Stimulated activated CD4-positive, alpha-beta T cell treated with anti-CD3 and anti-CD28 coated beads, Interleukin-12 subunit alpha, Interleukin-12 subunit beta, amount 100 ng/mL, for 48 hours (primary cell): Measurements from ENCODE around the gene CDH4.

Experiments used
- DNase-seq, 3 donors: peaks; one replicate each; pipeline ENCODE4 v3.0.0-alpha.2; 2020; ENCODE audit warnings: low read depth in 2 of 3, low spot score in 1 of 3

The CDH4 gene

GRCh38 chr20:61620174-61620573 is 368.1 kb downstream of the CDH4 start:
- no peak for DNase-seq

- no peak for DNase-seq
These were observed 369.1 kb downstream of the CDH4 start for GRCh38 chr20:61621035-61621730.

GRCh38 chr20:61621852-61622251 is 369.8 kb downstream of the CDH4 start:
- DNase-seq, result no peak

- no peak for DNase-seq
These were observed 371.4 kb downstream of the CDH4 start for GRCh38 chr20:61623451-61623850.

GRCh38 chr20:61625246-61625645 is 373.2 kb downstream of the CDH4 start:
- DNase-seq, result no peak

- DNase-seq, result no peak
These were observed 374.4 kb downstream of the CDH4 start for GRCh38 chr20:61626412-61626811.

- no peak for DNase-seq
These were observed 375.8 kb downstream of the CDH4 start for GRCh38 chr20:61627791-61628415.

GRCh38 chr20:61628480-61628879 is 376.4 kb downstream of the CDH4 start:
- DNase-seq, result no peak

- DNase-seq, result no peak
These were observed 377.0 kb downstream of the CDH4 start for GRCh38 chr20:61628901-61629601.

- DNase-seq, result no peak
These were observed 377.7 kb downstream of the CDH4 start for GRCh38 chr20:61629602-61630390.

- DNase-seq, result no peak
These were observed 378.3 kb downstream of the CDH4 start for GRCh38 chr20:61630391-61630650.

- DNase-seq, result no peak
These were observed 378.8 kb downstream of the CDH4 start for GRCh38 chr20:61630816-61631215.

GRCh38 chr20:61631751-61632150 is 379.7 kb downstream of the CDH4 start:
- DNase-seq, result no peak

- no peak for DNase-seq
These were observed 380.9 kb downstream of the CDH4 start for GRCh38 chr20:61633004-61633403.

- no peak for DNase-seq
These were observed 382.5 kb downstream of the CDH4 start for GRCh38 chr20:61634376-61635145.

- DNase-seq, result no peak
These were observed 383.8 kb downstream of the CDH4 start for GRCh38 chr20:61635721-61636455.

GRCh38 chr20:61636531-61637116 is 384.6 kb downstream of the CDH4 start:
- DNase-seq, result no peak

- no peak for DNase-seq
These were observed 386.9 kb downstream of the CDH4 start for GRCh38 chr20:61638802-61639585.
